ENCODE results near the gene NADK.

NADK gene

GRCh38 chr1:1786836-1787605 lies 8.8 kb upstream of the NADK start:
- no peak for DNase-seq

GRCh38 chr1:1785666-1786065 lies 7.4 kb upstream of the NADK start:
- DNase-seq: no peak

GRCh38 chr1:1784933-1785332 lies 6.7 kb upstream of the NADK start:
- DNase-seq: no peak

- DNase-seq: no peak
Measured at GRCh38 chr1:1783320-1783719, 5.0 kb upstream of the NADK start.

GRCh38 chr1:1782399-1783221 lies 4.3 kb upstream of the NADK start:
- no peak for DNase-seq

GRCh38 chr1:1781526-1781903 lies 3.2 kb upstream of the NADK start:
- DNase-seq: no peak

- DNase-seq: no peak
Measured at GRCh38 chr1:1780598-1781525, 2.6 kb upstream of the NADK start.

GRCh38 chr1:1779691-1780597 lies 1.7 kb upstream of the NADK start:
- DNase-seq: peak; percentile 90

- no peak for DNase-seq
Measured at GRCh38 chr1:1779320-1779675, 1.0 kb upstream of the NADK start.

- peak; percentile 82 for DNase-seq
Measured at GRCh38 chr1:1778663-1779319, 521 bp upstream of the NADK start.

GRCh38 chr1:1777583-1777899 lies 729 bp downstream of the NADK start:
- no peak for DNase-seq

GRCh38 chr1:1776672-1777582 lies 1.3 kb downstream of the NADK start:
- no peak for DNase-seq

GRCh38 chr1:1775327-1776226 lies 2.7 kb downstream of the NADK start:
- DNase-seq: no peak

GRCh38 chr1:1773874-1774273 lies 4.4 kb downstream of the NADK start:
- no peak for DNase-seq

- DNase-seq: no peak
Measured at GRCh38 chr1:1771096-1771495, 7.2 kb downstream of the NADK start.

- DNase-seq: no peak
Measured at GRCh38 chr1:1770102-1770501, 8.2 kb downstream of the NADK start.

GRCh38 chr1:1768249-1768992 lies 9.8 kb downstream of the NADK start:
- DNase-seq: no peak

GRCh38 chr1:1764876-1765470 lies 13.3 kb downstream of the NADK start:
- no peak for DNase-seq

Measured in activated CD4-positive, alpha-beta T cell treated with anti-CD3 and anti-CD28 coated beads, Interleukin-2, Interleukin-6, amounts not matched to agents 100 ng/mL and 50 ng/mL, durations not matched to agents 16 hours and 8 hours (primary cell).